Activated CD8-positive, alpha-beta T cell treated with anti-CD3 and anti-CD28 coated beads for 36 hours (primary cell): Measurements from ENCODE around the gene NKD2. TPM values are rescaled to one million over a fixed set of nuclear protein-coding genes. Genes with fewer than 3 reads are reported as not detected.
A peak's percentile ranks its signal among the peaks of the same experiment; 100 is the strongest.

Experiments used
- ATAC-seq: fragments of 200-7000 bp; cut with Tn5 transposase; one replicate; pipeline ENCODE4 v1.10.0; 2021; ENCODE audit warnings: mild to moderate bottlenecking, moderate library complexity
- CTCF ChIA-PET: fragments of 350-600 bp; sonication (Branson Sonifier 250); formaldehyde crosslinking; loops from one replicate; lab custom pipeline; 2021; ENCODE audit warnings: antibody characterized with exemption; lab: Charles Lee
- POLR2A ChIA-PET: fragments of 350-600 bp; sonication (Branson Sonifier 250); formaldehyde crosslinking; loops from one replicate; lab custom pipeline; 2021; ENCODE audit warnings: antibody characterized with exemption; lab: Charles Lee
- DNase-seq: peaks from one replicate; pipeline ENCODE4 v3.0.0-alpha.2; 2020
- H3K27ac Mint-ChIP-seq: one replicate; pipeline ENCODE4 v1.8.0; 2021; ENCODE audit warnings: mild to moderate bottlenecking, mixed read lengths
- H3K27me3 Mint-ChIP-seq: one replicate; pipeline ENCODE4 v1.8.0; 2021; ENCODE audit warnings: mixed read lengths
- H3K36me3 Mint-ChIP-seq: one replicate; pipeline ENCODE4 v1.8.0; 2021; ENCODE audit warnings: low read depth, mixed read lengths
- H3K4me1 Mint-ChIP-seq: one replicate; pipeline ENCODE4 v1.8.0; 2021; ENCODE audit warnings: low read depth, mixed read lengths
- H3K4me3 Mint-ChIP-seq: one replicate; pipeline ENCODE4 v1.8.0; 2021; ENCODE audit warnings: mild to moderate bottlenecking, moderate library complexity, mixed read lengths
- H3K9me3 Mint-ChIP-seq: one replicate; pipeline ENCODE4 v1.8.0; 2021; ENCODE audit warnings: mixed read lengths
- CTCF ChIP-seq: fragments of 200-600 bp; IDR thresholded peaks from one replicate; pipeline ENCODE4 v1.8.0; 2022; ENCODE audit warnings: antibody characterized with exemption, mild to moderate bottlenecking
- intact Hi-C: fragments of 100-400 bp; cut with micrococcal nuclease; formaldehyde crosslinking; loops from one replicate; pipeline ENCODE4 v1.10.0; 2022
- total RNA-seq, 2 experiments: library from RNA; stranded (reverse); gene quantifications; one replicate each; pipeline ENCODE4 v1.2.3, GENCODE V29; 2021

NKD2 gene
- total RNA-seq, 2 experiments from 2014 or later, result 1.5 to 2.3 TPM

GRCh38 chr5:1005904-1006655 is 2.5 kb upstream of the NKD2 start:
- Mint-ChIP-seq H3K4me1 (peaks cover 33% of the 10 kb centered on the region), H3K27me3 (peaks cover 41% of the 10 kb centered on the region), H3K36me3 (no peaks in the 10 kb centered on the region), H3K4me3 (no peak overlapping the region), H3K9me3 (no peaks in the 10 kb centered on the region), H3K27ac (no peak overlapping the region)
- ChIA-PET POLR2A (no interaction called here), CTCF (interaction anchor here (0.5 to 9.8 kb wide), 5 partner anchors 11 to 83 kb away, joined by 3 to 105 read pairs (median 4); no protein-coding TSS in a partner anchor)
- TF ChIP-seq CTCF, result no peak
- intact Hi-C loops, result no loop called here
- no peak for ATAC-seq
- DNase-seq, result no peak

- ATAC-seq (no peak), DNase-seq (no peak)
- Mint-ChIP-seq H3K4me3 (no peak overlapping the region), H3K27ac (no peak overlapping the region), H3K9me3 (no peaks in the 10 kb centered on the region), H3K27me3 (peaks cover 47% of the 10 kb centered on the region), H3K4me1 (peaks cover 35% of the 10 kb centered on the region), H3K36me3 (no peaks in the 10 kb centered on the region)
- TF ChIP-seq CTCF, result no peak
- CTCF ChIA-PET, result interaction anchor here (1.0 to 9.8 kb wide), 5 partner anchors 10 to 530 kb away, joined by 3 to 105 read pairs (median 4); no protein-coding TSS in a partner anchor
- POLR2A ChIA-PET, result no interaction called here
- intact Hi-C loops, result no loop called here
Observed at GRCh38 chr5:1006656-1007071, 1.9 kb upstream of the NKD2 start.

GRCh38 chr5:1007221-1007680 is 1.4 kb upstream of the NKD2 start:
- POLR2A ChIA-PET, result no interaction called here
- intact Hi-C loops, result no loop called here
- CTCF ChIA-PET, result interaction anchor here (0.8 to 9.8 kb wide), 10 partner anchors 9 to 529 kb away, joined by 3 to 105 read pairs (median 4); no protein-coding TSS in a partner anchor
- ATAC-seq, result no peak
- Mint-ChIP-seq H3K9me3 (no peaks in the 10 kb centered on the region), H3K4me1 (peaks cover 32% of the 10 kb centered on the region), H3K27ac (no peak overlapping the region), H3K36me3 (no peaks in the 10 kb centered on the region), H3K4me3 (no peak overlapping the region), H3K27me3 (peaks cover 50% of the 10 kb centered on the region)
- no peak for DNase-seq
- TF ChIP-seq CTCF, result no peak

- DNase-seq (no peak), ATAC-seq (no peak)
- ChIA-PET POLR2A (no interaction called here), CTCF (interaction anchor here (0.8 to 9.8 kb wide), 12 partner anchors 9 to 529 kb away, joined by 3 to 105 read pairs (median 3); no protein-coding TSS in a partner anchor)
- H3K36me3 Mint-ChIP-seq, result no peaks in the 10 kb centered on the region
- peak overlapping the region; percentile 52 for H3K4me3 Mint-ChIP-seq
- H3K27me3 Mint-ChIP-seq, result peaks cover 49% of the 10 kb centered on the region
- peaks cover 31% of the 10 kb centered on the region for H3K4me1 Mint-ChIP-seq
- TF ChIP-seq CTCF, result no peak
- no peak overlapping the region for H3K27ac Mint-ChIP-seq
- intact Hi-C loops, result no loop called here
- H3K9me3 Mint-ChIP-seq, result no peaks in the 10 kb centered on the region
Observed at GRCh38 chr5:1007681-1008450, 736 bp upstream of the NKD2 start.
